ENCODE results near the gene ERMP1.

GRCh38 chr9:5873439-5873838 is 40.5 kb upstream of the ERMP1 start:
- TF ChIP-seq MYC (IDR thresholded peaks at IDR 0.05; ENCODE audit: insufficient read depth, insufficient read length, insufficient replicate concordance, low read length, severe bottlenecking) (no peak), CTCF (IDR thresholded peaks at IDR 0.05 in 2 of 3, conservative IDR thresholded peaks at IDR 0.05 in 1 of 3; ENCODE audit: control insufficient read depth in 2 of 3, extremely low read depth in 1 of 3, insufficient read depth in 1 of 3, low read depth in 3 of 3, low read length in 3 of 3) (no peak), EGR1 (IDR thresholded peaks at IDR 0.05; ENCODE audit: borderline replicate concordance in 1 of 2, low read depth in 2 of 2, low read length in 2 of 2) (no peak), MAX (IDR thresholded peaks at IDR 0.05; ENCODE audit: low read depth, low read length) (no peak), EZH2 (IDR thresholded peaks at IDR 0.05; ENCODE audit: borderline replicate concordance, control insufficient read depth, low read depth, low read length) (no peak), CEBPB (IDR thresholded peaks at IDR 0.05; ENCODE audit: borderline replicate concordance in 1 of 2, low read depth in 2 of 2, low read length in 2 of 2) (no peak)

Data from GM12878 (cell line).